Natural killer cell (primary cell): Measurements from ENCODE around the gene H2AZ1. TPM values are rescaled to one million over a fixed set of nuclear protein-coding genes. Genes with fewer than 3 reads are reported as not detected.
"Not testable (repeated sequence)": the region's sequence is repeated elsewhere in the genome, so short reads cannot be mapped to it uniquely, and the experiment has no call there.

Experiments
- ATAC-seq, 3 donors: fragments of 150-1000 bp in 2 of 3; fragments of 200-7000 bp in 1 of 3; cut with Tn5 transposase; 1 replicate in 1 of 3; 2 replicates in 2 of 3; pipeline ENCODE4 v1.10.0; 2021; ENCODE audit warnings: mild to moderate bottlenecking in 2 of 3, moderate library complexity in 2 of 3
- DNase-seq, 2 donors: peaks; one replicate each; pipeline versions ENCODE4 v3.0.0 to v3.0.0-alpha.2; 2013 to 2021; ENCODE audit warnings: mixed read lengths in 1 of 2
- H3K27ac ChIP-seq: one replicate; pipeline ENCODE4 v1.5.1; 2013; ENCODE audit warnings: mild to moderate bottlenecking, low read length
- H3K27me3 ChIP-seq: one replicate; pipeline ENCODE4 v1.6.1; 2013; ENCODE audit warnings: low read length; ENCODE audit not compliant: control insufficient read depth, insufficient read depth
- H3K36me3 ChIP-seq: one replicate; pipeline ENCODE4 v1.6.1; 2013; ENCODE audit warnings: low read length; ENCODE audit not compliant: control insufficient read depth, insufficient read depth
- H3K4me1 ChIP-seq: one replicate; pipeline ENCODE4 v1.6.1; 2013; ENCODE audit warnings: low read length; ENCODE audit not compliant: control insufficient read depth, insufficient read depth
- H3K4me3 ChIP-seq: one replicate; pipeline ENCODE4 v1.5.1; 2013; ENCODE audit warnings: low read length
- H3K9me3 ChIP-seq: one replicate; pipeline ENCODE4 v1.6.1; 2013; ENCODE audit warnings: low read length; ENCODE audit not compliant: control insufficient read depth, insufficient read depth
- H3K27ac Mint-ChIP-seq, 2 donors: one replicate each; pipeline ENCODE4 v1.8.0; 2022; ENCODE audit warnings: mild to moderate bottlenecking in 2 of 2, mixed read lengths in 2 of 2, moderate library complexity in 1 of 2
- H3K27me3 Mint-ChIP-seq, 2 donors: one replicate each; pipeline ENCODE4 v1.8.0; 2022; ENCODE audit warnings: low read depth in 2 of 2, mixed read lengths in 2 of 2
- H3K36me3 Mint-ChIP-seq: one replicate; pipeline ENCODE4 v1.8.0; 2022; ENCODE audit warnings: mixed read lengths
- H3K4me1 Mint-ChIP-seq, 2 donors: one replicate each; pipeline ENCODE4 v1.8.0; 2022; ENCODE audit warnings: mixed read lengths in 2 of 2
- H3K4me3 Mint-ChIP-seq: one replicate; pipeline ENCODE4 v1.8.0; 2022; ENCODE audit warnings: mild to moderate bottlenecking, moderate library complexity, mixed read lengths
- H3K9me3 Mint-ChIP-seq, 2 donors: one replicate each; pipeline ENCODE4 v1.8.0; 2022; ENCODE audit warnings: mixed read lengths in 2 of 2
- CTCF ChIP-seq: fragments of 200-600 bp; IDR thresholded peaks from one replicate; pipeline ENCODE4 v1.8.0; 2022; ENCODE audit warnings: antibody characterized with exemption
- WGBS: methylation state at CpG from one replicate; pipeline ENCODE4 v1.1.7; 2013; ENCODE audit warnings: missing lambda C conversion rate; ENCODE audit not compliant: insufficient coverage; 5-methylcytosine and 5-hydroxymethylcytosine counted together
- intact Hi-C: fragments of 100-400 bp; cut with micrococcal nuclease; formaldehyde crosslinking; loops from one replicate; pipeline ENCODE4 v1.14.2; 2022
- total RNA-seq, 4 donors: library from RNA; stranded (reverse); fragments of 120-200 nt in 1 of 4; gene quantifications; one replicate each; pipeline versions ENCODE4 v1.2.3 to v1.2.4, GENCODE V29; 2013 to 2022

The H2AZ1 gene
- total RNA-seq, 3 donors from 2014 or later (not counting 1 experiment from before 2014, with no cell fraction given), result 87.7 to 91.3 (median 89.5) TPM

DNA sequence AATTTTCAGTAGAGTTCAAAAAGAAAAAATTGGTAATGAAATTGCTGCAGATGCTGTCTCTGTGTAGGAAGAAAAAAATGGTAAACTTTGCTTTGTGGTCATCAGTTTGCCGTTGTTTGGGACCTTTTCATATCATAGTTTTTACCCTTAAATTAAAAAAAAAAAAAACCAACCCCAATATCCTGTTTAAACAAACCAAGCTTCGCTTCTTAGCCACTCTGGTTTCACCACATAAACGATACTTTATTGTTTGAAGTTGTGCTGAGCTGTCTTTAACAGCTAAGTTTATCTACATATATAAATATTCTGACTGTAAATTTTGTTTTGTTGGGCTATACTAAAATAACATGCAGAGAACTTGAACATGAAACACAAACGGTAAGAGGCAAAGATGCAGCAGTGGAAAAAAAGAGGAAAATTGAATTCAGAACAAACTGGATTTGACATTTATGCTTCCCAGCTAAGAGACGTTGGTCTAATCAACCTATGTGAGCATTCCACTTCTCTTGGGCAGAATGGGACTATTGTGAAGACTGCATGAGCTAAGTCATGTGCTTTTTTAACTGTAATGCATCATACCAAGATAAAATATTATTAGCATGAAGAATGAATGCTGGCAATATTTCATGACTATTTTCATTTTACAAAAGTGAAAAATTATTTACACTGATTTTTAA lies 15.7 kb upstream of the H2AZ1 start:
- no peak overlapping the region for H3K27ac ChIP-seq
- no peaks in the 10 kb centered on the region for H3K36me3 ChIP-seq
- intact Hi-C loops, result no loop called here
- Mint-ChIP-seq H3K27ac (no peak overlapping the region), H3K9me3 (no peaks in the 10 kb centered on the region), H3K27me3 (no peaks in the 10 kb centered on the region), H3K4me1 (peaks cover 5 to 11% of the 10 kb centered on the region in 2 donors), H3K36me3 (no peaks in the 10 kb centered on the region), H3K4me3 (no peak overlapping the region)
- peak in 1 of 2 donors; percentile 51 for DNase-seq
- H3K4me1 ChIP-seq, result no peaks in the 10 kb centered on the region
- peak in 2 of 3 donors; percentile 38 to 53 for ATAC-seq
- no peak overlapping the region for H3K4me3 ChIP-seq
- H3K9me3 ChIP-seq, result no peaks in the 10 kb centered on the region
- WGBS, result 57% methylated on average over 2 of the region's 5 CpGs
- no peaks in the 10 kb centered on the region for H3K27me3 ChIP-seq
- TF ChIP-seq CTCF, result no peak

- Histone ChIP-seq H3K4me3 (no peak overlapping the region), H3K27me3 (no peaks in the 10 kb centered on the region), H3K36me3 (no peaks in the 10 kb centered on the region), H3K9me3 (no peaks in the 10 kb centered on the region), H3K4me1 (no peaks in the 10 kb centered on the region), H3K27ac (no peak overlapping the region)
- H3K36me3 Mint-ChIP-seq, result no peaks in the 10 kb centered on the region
- H3K4me1 Mint-ChIP-seq, result peaks cover 5 to 11% of the 10 kb centered on the region in 2 donors
- DNase-seq (no peak), ATAC-seq (no peak)
- intact Hi-C loops, result no loop called here
- H3K27ac Mint-ChIP-seq, result peak overlapping the region in 1 of 2 donors; percentile 25
- H3K4me3 Mint-ChIP-seq, result peak overlapping the region; percentile 28
- no peaks in the 10 kb centered on the region for H3K9me3 Mint-ChIP-seq
- no peak for TF ChIP-seq CTCF
- H3K27me3 Mint-ChIP-seq, result no peaks in the 10 kb centered on the region
Measured at GRCh38 chr4:99965173-99965572, 15.1 kb upstream of the H2AZ1 start.

DNA sequence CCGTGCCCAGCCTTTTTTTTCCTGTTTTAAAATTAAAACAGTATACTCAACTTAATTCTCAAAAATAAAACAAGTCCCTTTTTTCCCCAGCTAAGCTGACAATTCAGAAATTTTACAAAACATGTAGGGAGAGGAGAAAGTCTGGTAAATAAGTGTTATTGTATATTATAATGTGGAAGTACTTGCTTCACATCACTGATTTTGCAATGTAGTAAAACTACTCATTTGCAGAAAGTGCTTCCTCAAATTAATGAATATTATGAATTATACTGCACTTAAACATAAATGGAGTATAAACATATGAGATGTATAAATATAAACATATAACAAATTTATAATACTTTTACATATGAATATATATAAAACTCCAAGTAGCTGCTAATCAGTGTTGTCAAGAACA lies 11.6 kb upstream of the H2AZ1 start:
- Mint-ChIP-seq H3K4me1 (peaks cover 5 to 11% of the 10 kb centered on the region in 2 donors), H3K4me3 (no peak overlapping the region), H3K27ac (no peak overlapping the region), H3K36me3 (no peaks in the 10 kb centered on the region), H3K27me3 (no peaks in the 10 kb centered on the region), H3K9me3 (peaks cover 0 to 3% of the 10 kb centered on the region in 2 donors)
- no peak for DNase-seq
- TF ChIP-seq CTCF, result no peak
- intact Hi-C loops, result no loop called here
- Histone ChIP-seq H3K4me1 (no peaks in the 10 kb centered on the region), H3K27me3 (no peaks in the 10 kb centered on the region), H3K36me3 (no peaks in the 10 kb centered on the region), H3K27ac (no peak overlapping the region), H3K4me3 (no peak overlapping the region), H3K9me3 (no peaks in the 10 kb centered on the region)
- no peak for ATAC-seq
- WGBS, result 100% methylated on average over 1 of the region's 1 CpG

- no peaks in the 10 kb centered on the region for H3K36me3 ChIP-seq
- no peaks in the 10 kb centered on the region for H3K4me1 ChIP-seq
- no peaks in the 10 kb centered on the region for H3K9me3 ChIP-seq
- intact Hi-C loops, result no loop called here
- H3K4me1 Mint-ChIP-seq, result peaks cover 5 to 7% of the 10 kb centered on the region in 2 donors
- H3K9me3 Mint-ChIP-seq, result peaks cover 0 to 3% of the 10 kb centered on the region in 2 donors
- H3K4me3 ChIP-seq, result no peak overlapping the region
- no peak for DNase-seq
- no peaks in the 10 kb centered on the region for H3K27me3 Mint-ChIP-seq
- H3K36me3 Mint-ChIP-seq, result no peaks in the 10 kb centered on the region
- H3K27ac Mint-ChIP-seq, result no peak overlapping the region
- WGBS, result 97% methylated on average over 2 of the region's 2 CpGs
- no peak overlapping the region for H3K4me3 Mint-ChIP-seq
- no peak for TF ChIP-seq CTCF
- H3K27me3 ChIP-seq, result no peaks in the 10 kb centered on the region
- H3K27ac ChIP-seq, result no peak overlapping the region
- no peak for ATAC-seq
Measured at GRCh38 chr4:99960648-99961047, 10.6 kb upstream of the H2AZ1 start.

DNA sequence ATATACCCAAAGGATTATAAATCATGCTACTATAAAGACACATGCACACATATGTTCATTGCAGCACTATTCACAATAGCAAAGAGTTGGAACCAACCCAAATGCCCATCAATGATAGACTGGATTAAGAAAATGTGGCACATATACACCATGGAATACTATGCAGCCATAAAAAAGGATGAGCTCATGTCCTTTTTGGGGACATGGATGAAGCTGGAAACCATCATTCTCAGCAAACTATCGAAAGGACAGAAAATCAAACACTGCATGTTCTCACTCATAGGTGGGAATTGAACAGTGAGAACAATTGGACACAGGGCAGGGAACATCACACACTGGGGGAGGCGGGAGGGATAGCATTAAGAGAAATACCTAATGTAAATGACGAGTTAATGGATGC lies 8.1 kb upstream of the H2AZ1 start:
- H3K36me3 ChIP-seq, H3K4me1 Mint-ChIP-seq, H3K4me3 ChIP-seq, DNase-seq, H3K4me1 ChIP-seq, H3K27ac Mint-ChIP-seq, H3K27me3 Mint-ChIP-seq, H3K27me3 ChIP-seq, H3K9me3 ChIP-seq, ATAC-seq, H3K9me3 Mint-ChIP-seq, H3K27ac ChIP-seq, H3K4me3 Mint-ChIP-seq, intact Hi-C loops, H3K36me3 Mint-ChIP-seq: not testable (repeated sequence)
- 100% methylated on average over 2 of the region's 3 CpGs for WGBS
